K562 (cell line): ENCODE measurements around the gene BMAL1.

Experiments used
- CTCF ChIP-seq, 3 experiments: IDR thresholded peaks in 2 of 3; conservative IDR thresholded peaks in 1 of 3; 2 replicates each; pipeline ENCODE4 v1.5.1; 2011 to 2012; ENCODE audit warnings: low read length in 3 of 3, mild to moderate bottlenecking in 3 of 3, control low read depth in 2 of 3, improper control_type of control experiment in 1 of 3, inconsistent platforms in 1 of 3, low read depth in 1 of 3, mixed read lengths in 1 of 3, moderate library complexity in 1 of 3; ENCODE audit not compliant: insufficient read depth in 2 of 3
- KLF1 ChIP-seq: fragments of 450-650 bp; IDR thresholded peaks from 2 replicates; pipeline ENCODE4 v1.6.1; 2016; ENCODE audit warnings: missing genetic modification characterization, missing compliant biosample characterization
- MAX ChIP-seq: sonication (generic); formaldehyde crosslinking; IDR thresholded peaks from 2 replicates; pipeline ENCODE4 v1.9.0; 2022; ENCODE audit warnings: mild to moderate bottlenecking, missing genetic modification reagents
- NR1H2 ChIP-seq: sonication (generic); formaldehyde crosslinking; IDR thresholded peaks from 2 replicates; pipeline ENCODE4 v1.4.0; 2020; ENCODE audit warnings: mild to moderate bottlenecking, missing genetic modification reagents
- PHF8 ChIP-seq: fragments of 200-600 bp; sonication (generic); IDR thresholded peaks from 2 replicates; pipeline ENCODE4 v1.6.1; 2012; ENCODE audit warnings: mixed run types, mild to moderate bottlenecking, inconsistent platforms, low read length, moderate library complexity, borderline replicate concordance

GRCh38 chr11:13338427-13339069, 61.0 kb downstream of the BMAL1 start:
- no peak for TF ChIP-seq CTCF (IDR thresholded peaks at IDR 0.05 in 2 of 3, conservative IDR thresholded peaks at IDR 0.05 in 1 of 3; ENCODE audit: insufficient read depth in 2 of 3, low read depth in 1 of 3, low read length in 3 of 3)
- TF ChIP-seq NR1H2 (CRISPR knock-in tag): no peak
- TF ChIP-seq MAX (CRISPR knock-in tag): no peak
- TF ChIP-seq KLF1 (tag): no peak
- TF ChIP-seq PHF8: no peak
